ENCODE results near the gene TXNL1. TPM values are rescaled to one million over a fixed set of nuclear protein-coding genes. Genes with fewer than 3 reads are reported as not detected.
A peak's percentile ranks its signal among the peaks of the same experiment; 100 is the strongest.

Gene TXNL1
- total and polyA plus RNA-seq, 4 experiments from 2014 or later: 41.1 to 52.9 (median 41.8) TPM

- no peak for DNase-seq
- Histone ChIP-seq H3K9me3 (ENCODE audit: control insufficient read depth in 1 of 2, low read length in 2 of 2) (no peaks in the 10 kb centered on the region), H3K4me3 (ENCODE audit: low read length in 2 of 2) (no peak overlapping the region), H3K4me1 (ENCODE audit: insufficient read depth, low read length) (no peaks in the 10 kb centered on the region), H3K27ac (ENCODE audit: low read depth, low read length) (no peak overlapping the region), H3K27me3 (ENCODE audit: insufficient read depth, low read length) (no peaks in the 10 kb centered on the region), H3K36me3 (ENCODE audit: insufficient read depth, low read length) (no peaks in the 10 kb centered on the region)
- Mint-ChIP-seq H3K4me3 (no peak overlapping the region), H3K27me3 (no peaks in the 10 kb centered on the region), H3K9me3 (peaks cover 0 to 5% (median 0%) of the 10 kb centered on the region in 8 donors), H3K27ac (peak overlapping the region in 1 of 7 donors; percentile 2), H3K36me3 (peaks cover 2 to 9% of the 10 kb centered on the region in 2 donors), H3K4me1 (no peaks in the 10 kb centered on the region)
- ChIA-PET CTCF (ENCODE audit: partially characterized antibody) (no interaction called here), POLR2A (ENCODE audit: partially characterized antibody) (no interaction called here)
- intact Hi-C loops (cut with micrococcal nuclease): no loop called here
Measured at GRCh38 chr18:56598422-56598821, 40.0 kb downstream of the TXNL1 start.

DNA sequence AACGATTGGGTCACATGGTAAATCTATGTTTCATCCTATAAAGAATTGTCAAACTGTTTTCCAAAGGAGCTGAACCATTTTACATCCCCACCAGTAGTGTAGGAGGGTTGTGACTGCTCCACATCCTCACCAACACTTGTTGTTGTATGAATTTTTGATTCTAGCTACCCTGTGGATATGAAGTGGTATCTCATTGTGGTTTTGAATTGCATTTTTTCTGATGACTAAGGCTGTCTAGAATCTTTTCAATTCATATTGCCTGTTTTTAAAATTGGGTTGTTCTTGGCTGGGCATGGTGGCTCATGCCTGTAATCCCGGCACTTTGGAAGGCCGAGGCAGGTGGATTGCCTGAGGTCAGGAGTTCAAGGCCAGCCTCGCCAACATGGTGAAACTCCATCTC lies 44.5 kb downstream of the TXNL1 start:
- Histone ChIP-seq H3K4me3 (ENCODE audit: low read length in 2 of 2) (no peak overlapping the region), H3K9me3 (ENCODE audit: control insufficient read depth in 1 of 2, low read length in 2 of 2) (no peaks in the 10 kb centered on the region), H3K27me3 (ENCODE audit: insufficient read depth, low read length) (no peaks in the 10 kb centered on the region), H3K4me1 (ENCODE audit: insufficient read depth, low read length) (no peaks in the 10 kb centered on the region), H3K27ac (ENCODE audit: low read depth, low read length) (no peak overlapping the region), H3K36me3 (ENCODE audit: insufficient read depth, low read length) (no peaks in the 10 kb centered on the region)
- ChIA-PET CTCF (ENCODE audit: partially characterized antibody) (no interaction called here), POLR2A (ENCODE audit: partially characterized antibody) (no interaction called here)
- Mint-ChIP-seq H3K9me3 (peaks cover 0 to 5% (median 0%) of the 10 kb centered on the region in 8 donors), H3K27ac (no peak overlapping the region), H3K36me3 (no peaks in the 10 kb centered on the region), H3K4me1 (no peaks in the 10 kb centered on the region), H3K27me3 (no peaks in the 10 kb centered on the region), H3K4me3 (no peak overlapping the region)
- no peak for DNase-seq
- intact Hi-C loops (cut with micrococcal nuclease): no loop called here

GRCh38 chr18:56580026-56580425 lies 58.4 kb downstream of the TXNL1 start:
- H3K27me3 ChIP-seq (ENCODE audit: insufficient read depth, low read length): no peaks in the 10 kb centered on the region
- H3K27ac ChIP-seq (ENCODE audit: low read depth, low read length): no peak overlapping the region
- peaks cover 6 to 8% of the 10 kb centered on the region in 2 donors for H3K27me3 Mint-ChIP-seq
- intact Hi-C loops (cut with micrococcal nuclease): no loop called here
- H3K4me3 Mint-ChIP-seq: no peak overlapping the region
- no peaks in the 10 kb centered on the region for H3K9me3 ChIP-seq (ENCODE audit: control insufficient read depth in 1 of 2, low read length in 2 of 2)
- no peak overlapping the region for H3K27ac Mint-ChIP-seq
- CTCF ChIA-PET (ENCODE audit: partially characterized antibody): no interaction called here
- H3K4me3 ChIP-seq (ENCODE audit: low read length in 2 of 2): no peak overlapping the region
- H3K36me3 Mint-ChIP-seq: no peaks in the 10 kb centered on the region
- H3K9me3 Mint-ChIP-seq: no peaks in the 10 kb centered on the region
- H3K4me1 Mint-ChIP-seq: no peaks in the 10 kb centered on the region
- DNase-seq: no peak
- POLR2A ChIA-PET (ENCODE audit: partially characterized antibody): no interaction called here
- H3K4me1 ChIP-seq (ENCODE audit: insufficient read depth, low read length): no peaks in the 10 kb centered on the region
- H3K36me3 ChIP-seq (ENCODE audit: insufficient read depth, low read length): no peaks in the 10 kb centered on the region

GRCh38 chr18:56579451-56579850 lies 58.9 kb downstream of the TXNL1 start:
- POLR2A ChIA-PET (ENCODE audit: partially characterized antibody): no interaction called here
- Mint-ChIP-seq H3K4me3 (no peak overlapping the region), H3K27me3 (peaks cover 8% of the 10 kb centered on the region in 2 donors), H3K4me1 (no peaks in the 10 kb centered on the region), H3K9me3 (no peaks in the 10 kb centered on the region), H3K27ac (no peak overlapping the region), H3K36me3 (no peaks in the 10 kb centered on the region)
- Histone ChIP-seq H3K9me3 (ENCODE audit: control insufficient read depth in 1 of 2, low read length in 2 of 2) (no peaks in the 10 kb centered on the region), H3K27me3 (ENCODE audit: insufficient read depth, low read length) (no peaks in the 10 kb centered on the region), H3K4me3 (ENCODE audit: low read length in 2 of 2) (no peak overlapping the region), H3K36me3 (ENCODE audit: insufficient read depth, low read length) (no peaks in the 10 kb centered on the region), H3K4me1 (ENCODE audit: insufficient read depth, low read length) (no peaks in the 10 kb centered on the region), H3K27ac (ENCODE audit: low read depth, low read length) (no peak overlapping the region)
- CTCF ChIA-PET (ENCODE audit: partially characterized antibody): no interaction called here
- intact Hi-C loops (cut with micrococcal nuclease): no loop called here
- no peak for DNase-seq

- Histone ChIP-seq H3K27ac (ENCODE audit: low read depth, low read length) (no peak overlapping the region), H3K27me3 (ENCODE audit: insufficient read depth, low read length) (no peaks in the 10 kb centered on the region), H3K4me3 (ENCODE audit: low read length in 2 of 2) (no peak overlapping the region), H3K9me3 (ENCODE audit: control insufficient read depth in 1 of 2, low read length in 2 of 2) (no peaks in the 10 kb centered on the region), H3K4me1 (ENCODE audit: insufficient read depth, low read length) (no peaks in the 10 kb centered on the region), H3K36me3 (ENCODE audit: insufficient read depth, low read length) (no peaks in the 10 kb centered on the region)
- H3K4me3 Mint-ChIP-seq: no peak overlapping the region
- no peaks in the 10 kb centered on the region for H3K9me3 Mint-ChIP-seq
- DNase-seq: no peak
- H3K4me1 Mint-ChIP-seq: no peaks in the 10 kb centered on the region
- ChIA-PET CTCF (ENCODE audit: partially characterized antibody) (interaction anchor here (0.8 to 1.4 kb wide), 2 partner anchors 1161 to 1165 kb away, joined by 3 read pairs; no protein-coding TSS in a partner anchor), POLR2A (ENCODE audit: partially characterized antibody) (no interaction called here)
- H3K27me3 Mint-ChIP-seq: peaks cover 8% of the 10 kb centered on the region in 2 donors
- no peaks in the 10 kb centered on the region for H3K36me3 Mint-ChIP-seq
- intact Hi-C loops (cut with micrococcal nuclease): no loop called here
- H3K27ac Mint-ChIP-seq: no peak overlapping the region
Measured at GRCh38 chr18:56576826-56577573, 61.4 kb downstream of the TXNL1 start.

DNA sequence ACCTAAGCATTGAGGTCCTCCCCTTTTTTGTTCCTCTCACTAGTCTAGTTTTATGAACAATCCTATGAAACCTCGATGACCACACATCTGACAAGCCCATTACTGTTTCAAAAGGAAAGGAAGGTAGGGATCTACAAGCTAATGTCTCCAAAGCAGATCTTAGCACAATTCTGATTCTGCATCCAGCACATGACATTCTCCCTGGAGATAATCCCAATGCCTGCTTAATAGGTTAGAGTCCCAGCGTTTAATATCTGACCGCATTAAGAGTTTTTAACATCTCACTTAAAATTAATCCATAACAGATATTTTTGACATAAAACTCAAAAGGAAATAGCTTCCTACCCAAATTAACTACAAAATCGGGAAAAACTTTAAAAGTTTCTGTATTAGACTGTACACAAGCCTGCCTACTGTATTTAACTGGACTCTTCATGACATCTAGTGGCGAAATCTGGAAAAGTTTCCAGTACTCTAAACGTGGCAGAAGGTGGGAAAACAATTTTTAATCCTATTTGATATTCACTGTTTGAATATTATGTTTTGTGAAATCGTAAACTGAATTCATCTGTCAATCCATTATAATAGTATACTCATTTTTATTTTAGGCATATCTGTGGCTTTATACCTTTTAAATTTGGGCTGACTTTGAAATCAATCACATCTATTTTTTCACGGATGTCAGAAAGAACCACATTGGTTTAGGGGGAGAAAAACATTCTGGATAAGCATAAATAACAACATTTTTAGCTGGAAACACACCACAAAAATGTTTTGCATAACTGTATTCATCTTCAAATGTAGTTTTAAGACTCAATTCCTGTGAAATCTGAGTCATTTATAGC lies 62.4 kb downstream of the TXNL1 start:
- Histone ChIP-seq H3K27ac (ENCODE audit: low read depth, low read length) (no peak overlapping the region), H3K27me3 (ENCODE audit: insufficient read depth, low read length) (no peaks in the 10 kb centered on the region), H3K36me3 (ENCODE audit: insufficient read depth, low read length) (no peaks in the 10 kb centered on the region), H3K9me3 (ENCODE audit: control insufficient read depth in 1 of 2, low read length in 2 of 2) (no peaks in the 10 kb centered on the region), H3K4me1 (ENCODE audit: insufficient read depth, low read length) (no peaks in the 10 kb centered on the region), H3K4me3 (ENCODE audit: low read length in 2 of 2) (no peak overlapping the region)
- no peaks in the 10 kb centered on the region for H3K36me3 Mint-ChIP-seq
- intact Hi-C loops (cut with micrococcal nuclease): no loop called here
- H3K27me3 Mint-ChIP-seq: peaks cover 8% of the 10 kb centered on the region in 2 donors
- CTCF ChIA-PET (ENCODE audit: partially characterized antibody): interaction anchor here (0.8 to 1.4 kb wide), 2 partner anchors 1160 to 1164 kb away, joined by 3 read pairs; no protein-coding TSS in a partner anchor
- no peaks in the 10 kb centered on the region for H3K4me1 Mint-ChIP-seq
- no peak overlapping the region for H3K4me3 Mint-ChIP-seq
- no peaks in the 10 kb centered on the region for H3K9me3 Mint-ChIP-seq
- peak in 3 of 5 donors; percentile 0 to 5 (median 4) for DNase-seq
- no peak overlapping the region for H3K27ac Mint-ChIP-seq
- POLR2A ChIA-PET (ENCODE audit: partially characterized antibody): no interaction called here

- intact Hi-C loops (cut with micrococcal nuclease): no loop called here
- Mint-ChIP-seq H3K27ac (no peak overlapping the region), H3K4me1 (no peaks in the 10 kb centered on the region), H3K36me3 (no peaks in the 10 kb centered on the region), H3K27me3 (peaks cover 7 to 8% of the 10 kb centered on the region in 2 donors), H3K9me3 (no peaks in the 10 kb centered on the region), H3K4me3 (no peak overlapping the region)
- no peak for DNase-seq
- no peaks in the 10 kb centered on the region for H3K4me1 ChIP-seq (ENCODE audit: insufficient read depth, low read length)
- no peaks in the 10 kb centered on the region for H3K36me3 ChIP-seq (ENCODE audit: insufficient read depth, low read length)
- H3K27ac ChIP-seq (ENCODE audit: low read depth, low read length): no peak overlapping the region
- ChIA-PET CTCF (ENCODE audit: partially characterized antibody) (interaction anchor here (0.5 kb wide), 1 partner anchor 34 kb away, joined by 3 read pairs; no protein-coding TSS in a partner anchor), POLR2A (ENCODE audit: partially characterized antibody) (no interaction called here)
- H3K4me3 ChIP-seq (ENCODE audit: low read length in 2 of 2): no peak overlapping the region
- no peaks in the 10 kb centered on the region for H3K9me3 ChIP-seq (ENCODE audit: control insufficient read depth in 1 of 2, low read length in 2 of 2)
- H3K27me3 ChIP-seq (ENCODE audit: insufficient read depth, low read length): no peaks in the 10 kb centered on the region
Measured at GRCh38 chr18:56574861-56575260, 63.5 kb downstream of the TXNL1 start.
